ENCODE results near the gene SLCO3A1.

- no peak for TF ChIP-seq CTCF (conservative IDR thresholded peaks at IDR 0.05; ENCODE audit: low read length)
- no peak for TF ChIP-seq EZH2phosphoT487 (IDR thresholded peaks at IDR 0.05; ENCODE audit: borderline replicate concordance, low read depth, low read length)
Measured at GRCh38 chr15:91839867-91840266, 13.6 kb upstream of the SLCO3A1 start.
